HG03103 (cell line): ENCODE results near the gene KISS1.

ENCODE experiments used
- ATAC-seq: cut with Tn5 transposase; IDR thresholded peaks from one replicate; pipeline ENCODE4 v1.9.1; 2021; ENCODE audit warnings: low read depth; ENCODE audit not compliant: unreplicated experiment

Gene KISS1

DNA sequence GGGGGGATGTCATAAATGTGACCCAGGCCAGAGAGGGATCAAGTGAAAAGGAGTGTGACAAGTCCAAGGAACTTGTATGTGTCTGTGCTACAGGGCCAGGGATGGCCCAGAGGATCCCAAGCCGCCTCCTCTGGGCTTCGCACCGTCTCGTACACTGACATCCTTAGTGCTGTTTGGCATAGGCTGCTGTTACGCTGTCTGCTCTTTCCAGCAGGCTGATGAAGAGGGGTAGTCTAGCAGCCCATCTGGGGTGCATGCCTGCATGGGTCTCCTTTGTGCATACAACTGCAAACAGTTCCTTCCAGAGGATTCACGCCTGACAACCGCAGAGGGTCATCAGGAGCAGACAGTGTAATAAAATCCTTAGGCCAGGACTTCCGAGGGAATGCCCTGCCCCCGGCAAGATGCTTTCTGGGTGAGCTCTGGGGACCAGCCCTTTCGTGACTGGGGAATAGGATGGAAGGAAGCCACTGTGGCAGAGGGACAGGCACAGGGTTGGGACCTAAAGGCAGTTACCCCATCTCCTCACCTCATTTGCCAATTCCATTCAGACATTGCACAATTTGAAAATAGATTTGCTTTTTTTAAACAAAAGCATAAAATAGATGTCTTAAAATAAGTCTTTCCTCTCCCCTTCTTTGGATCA, 23.8 kb upstream of the KISS1 start:
- ATAC-seq, result no peak

DNA sequence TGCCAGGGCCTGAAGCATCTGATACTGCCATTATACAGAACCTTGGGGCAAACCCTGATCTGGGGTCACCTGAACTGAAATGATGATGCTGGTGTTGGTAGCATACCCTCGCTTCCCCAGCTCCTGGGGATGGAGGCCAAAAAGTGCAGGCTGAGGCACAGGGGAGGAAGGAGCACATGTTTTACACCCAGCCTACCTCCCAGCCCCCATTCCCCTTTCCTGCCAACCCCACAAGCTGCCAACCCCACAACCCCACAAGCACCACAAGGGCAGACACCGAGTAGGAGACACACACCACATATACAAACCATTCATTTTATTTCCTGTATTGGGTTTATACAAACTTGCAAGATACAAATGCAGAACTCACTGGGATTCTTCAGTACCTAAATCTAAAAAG, 22.3 kb upstream of the KISS1 start:
- ATAC-seq, result no peak

DNA sequence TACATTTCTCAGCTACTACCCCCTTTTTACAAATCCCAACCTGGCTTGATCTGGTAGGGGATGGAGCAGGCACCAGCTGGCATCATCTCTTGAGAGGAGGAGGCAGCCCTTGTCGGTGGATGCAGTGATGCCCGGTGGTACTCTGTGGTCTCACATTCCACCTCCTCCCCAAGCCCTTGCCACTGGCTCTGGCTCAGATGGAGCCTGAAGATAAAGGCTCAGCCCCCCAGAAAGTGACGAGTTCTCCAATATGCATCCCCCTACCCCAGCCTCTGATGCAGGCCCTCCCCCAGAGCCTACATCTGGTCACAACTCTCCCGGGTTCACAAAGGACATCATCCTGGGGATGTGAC, 21.3 kb upstream of the KISS1 start:
- ATAC-seq, result no peak

DNA sequence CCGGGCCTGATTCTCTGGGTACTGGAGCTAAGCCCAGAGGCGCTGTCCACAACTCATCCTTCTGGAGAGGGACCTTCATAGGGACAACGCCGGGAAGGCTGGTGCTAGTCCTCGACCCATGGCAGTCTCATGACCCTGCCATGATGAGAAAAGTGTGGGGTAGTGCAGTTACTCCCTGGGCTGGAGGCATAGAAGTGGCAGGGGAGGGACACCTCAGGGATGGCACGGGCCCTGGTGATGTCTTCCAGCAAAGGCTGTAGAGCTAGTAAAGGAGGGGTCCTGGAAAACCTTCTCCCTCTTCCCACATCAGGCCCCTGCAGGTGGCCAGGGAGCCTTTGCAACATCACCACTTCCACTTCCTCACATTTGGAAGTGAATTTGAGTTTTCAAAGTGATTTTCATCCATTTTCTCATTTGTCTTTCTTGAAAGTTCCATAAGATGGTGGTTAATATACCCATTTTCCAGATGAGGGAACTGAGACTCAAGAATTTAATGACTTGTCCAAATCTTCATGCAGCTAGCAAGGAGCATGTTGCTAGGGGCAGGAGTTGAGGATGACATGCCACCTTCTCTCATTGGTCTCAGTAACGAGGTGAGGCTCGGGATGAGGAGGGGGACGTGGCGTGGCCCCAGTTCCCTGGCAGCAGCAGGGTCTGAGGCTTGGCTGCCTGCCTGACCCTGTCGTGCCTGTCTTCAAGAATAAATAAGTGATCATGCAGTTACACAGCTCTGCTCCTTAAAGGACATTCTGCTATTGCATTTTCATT, 20.8 kb upstream of the KISS1 start:
- ATAC-seq, result no peak

DNA sequence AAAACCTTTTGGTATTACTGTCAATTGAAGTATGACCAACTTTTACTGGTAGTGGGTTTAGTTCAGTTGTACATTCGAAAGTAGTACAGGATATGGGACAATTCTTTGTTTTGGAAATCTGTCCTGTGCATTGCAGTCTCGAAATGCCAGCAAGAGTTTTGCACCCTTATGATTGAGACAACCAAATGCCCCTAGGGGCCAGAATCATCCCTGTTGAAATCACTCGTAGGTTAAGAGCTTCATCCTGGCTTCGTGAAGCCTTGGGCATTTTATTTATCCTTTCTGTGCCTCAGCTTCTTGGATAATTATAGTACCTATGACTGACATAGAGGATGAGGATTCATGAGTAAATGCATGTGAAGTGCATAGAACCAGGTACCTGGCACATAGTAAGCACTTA, 19.9 kb upstream of the KISS1 start:
- no peak for ATAC-seq

DNA sequence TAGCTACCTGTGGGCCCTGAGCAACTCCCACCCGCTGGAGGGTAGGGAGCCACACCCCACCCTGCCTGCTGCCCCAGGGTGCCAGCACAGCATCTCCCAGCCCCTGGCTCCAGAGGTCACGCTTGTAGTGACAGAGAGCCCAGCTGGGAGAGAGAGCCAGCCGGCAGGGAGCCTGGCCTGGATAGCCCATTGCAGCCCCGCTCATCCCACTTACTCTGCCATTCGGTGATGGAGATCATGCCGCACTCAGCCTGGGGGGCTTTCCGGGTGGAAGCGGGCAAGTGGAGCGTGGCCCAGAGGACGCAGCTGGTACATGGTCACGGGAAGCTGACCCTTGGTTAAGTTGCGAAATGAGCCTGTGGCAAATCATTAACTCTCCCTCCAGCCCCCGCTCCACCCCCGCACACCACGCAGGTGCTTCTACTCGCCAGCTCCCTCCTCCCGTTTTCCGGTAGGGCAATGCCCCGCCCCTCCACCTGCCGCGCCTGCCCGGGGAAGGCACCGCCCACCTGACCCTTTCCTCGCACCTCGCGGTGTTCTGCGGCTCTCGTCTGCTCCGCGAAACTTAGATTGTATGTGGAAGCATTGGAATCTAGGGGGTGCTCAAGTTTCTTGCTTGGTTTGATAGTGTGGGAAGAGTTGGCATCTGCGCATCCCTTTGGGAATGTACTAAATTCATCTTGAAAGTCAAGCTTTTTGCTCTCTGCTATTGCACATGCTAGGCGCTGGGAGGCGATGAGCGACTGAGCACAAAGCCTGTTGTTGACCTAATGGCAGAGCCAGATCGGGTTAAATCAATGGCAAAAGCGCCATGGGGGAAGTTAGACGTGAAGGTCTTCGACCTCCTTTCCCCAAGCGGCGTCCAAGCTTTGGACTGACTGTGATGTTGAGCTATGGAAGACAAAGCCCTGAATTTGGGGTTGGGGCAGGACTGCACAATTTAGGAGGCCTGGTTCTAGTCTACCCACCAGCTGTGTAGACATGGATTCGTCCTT, 17.7 kb upstream of the KISS1 start, which contains the start of gene GOLT1A:
Gene GOLT1A, minus strand, starts transcription at position 321 of the 995 bp plus-strand sequence. Its CDS starts 82 bp downstream, at position 239.
- no peak for ATAC-seq

DNA sequence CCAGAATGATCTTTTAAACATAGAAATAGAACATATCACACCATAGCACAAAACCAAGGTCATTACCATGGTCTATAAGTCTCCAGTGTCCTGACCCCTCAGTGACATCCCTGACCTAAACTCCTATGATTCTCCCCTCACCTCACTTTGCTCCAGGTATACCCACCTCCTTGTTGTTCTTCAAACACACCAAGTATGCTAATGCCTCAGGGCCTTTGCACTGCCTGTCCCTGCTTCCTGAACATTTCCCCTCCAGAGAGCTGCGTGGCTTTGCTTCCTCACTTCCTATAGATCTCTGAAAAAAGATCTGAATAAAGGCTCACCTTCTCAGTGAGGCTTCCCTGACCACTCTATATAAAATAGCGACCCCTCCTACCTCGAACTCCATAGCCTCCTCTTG, 16.4 kb upstream of the KISS1 start:
- ATAC-seq, result no peak

DNA sequence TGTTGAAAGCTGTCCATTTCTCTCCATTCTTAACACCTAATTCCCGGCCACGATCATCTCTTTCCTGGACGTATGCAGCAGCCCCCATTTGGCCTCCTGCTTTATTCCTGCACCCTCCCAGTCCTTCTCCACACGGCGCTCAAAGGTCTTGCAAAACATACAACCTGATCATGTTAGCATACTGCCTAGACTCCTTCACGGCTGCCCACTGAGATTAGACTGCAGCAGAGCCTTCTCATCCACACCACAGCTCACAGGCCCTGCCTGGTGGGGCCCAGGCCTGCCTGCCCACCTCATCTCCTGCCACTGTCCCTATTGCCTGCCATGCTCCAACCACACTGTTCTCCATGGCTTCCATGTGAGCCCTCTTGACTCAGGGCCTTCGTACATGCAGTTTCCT, 14.8 kb upstream of the KISS1 start:
- no peak for ATAC-seq

DNA sequence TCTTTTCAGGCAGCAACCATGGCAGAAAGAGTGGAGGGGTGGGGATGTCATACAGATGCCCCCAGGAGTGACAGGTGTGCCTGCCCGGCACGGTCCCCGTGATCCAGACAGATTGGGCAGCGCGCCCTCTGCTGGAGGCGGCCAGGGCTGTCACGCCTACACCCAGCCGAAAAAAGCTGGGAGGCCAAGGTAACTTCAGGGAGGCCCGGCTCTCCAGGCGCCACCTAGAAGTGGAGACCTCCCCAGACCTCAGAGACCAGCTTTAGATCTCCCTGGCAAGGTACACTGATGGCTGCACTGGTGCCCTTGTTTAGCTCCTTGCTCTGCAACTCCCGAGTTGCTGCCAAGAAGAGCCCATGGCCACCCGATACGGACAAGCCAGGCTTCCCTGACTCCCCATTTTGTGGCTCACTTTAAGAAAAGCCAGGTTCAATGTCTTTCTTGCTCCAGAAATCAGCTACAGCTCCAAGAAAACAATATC, 10.9 kb upstream of the KISS1 start:
- ATAC-seq, result no peak

DNA sequence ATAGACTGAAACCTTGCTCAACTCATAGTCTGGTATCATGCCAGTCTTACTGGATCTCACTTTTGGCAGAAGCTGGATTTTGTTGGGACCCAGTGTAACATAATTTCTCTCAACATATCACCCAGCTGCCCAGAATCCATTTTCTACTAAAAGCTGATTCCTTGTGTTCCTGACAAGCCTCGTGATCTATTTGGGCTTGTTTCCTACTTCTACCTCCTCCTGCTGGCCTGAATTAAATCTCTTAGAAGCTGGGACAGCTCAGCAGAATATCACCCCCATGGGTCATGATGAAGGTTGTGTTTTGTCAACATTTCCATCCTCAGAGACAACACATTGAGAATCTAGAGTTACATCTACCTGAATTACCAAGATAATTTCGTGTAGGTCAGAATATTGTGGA, 9.8 kb upstream of the KISS1 start:
- no peak for ATAC-seq

DNA sequence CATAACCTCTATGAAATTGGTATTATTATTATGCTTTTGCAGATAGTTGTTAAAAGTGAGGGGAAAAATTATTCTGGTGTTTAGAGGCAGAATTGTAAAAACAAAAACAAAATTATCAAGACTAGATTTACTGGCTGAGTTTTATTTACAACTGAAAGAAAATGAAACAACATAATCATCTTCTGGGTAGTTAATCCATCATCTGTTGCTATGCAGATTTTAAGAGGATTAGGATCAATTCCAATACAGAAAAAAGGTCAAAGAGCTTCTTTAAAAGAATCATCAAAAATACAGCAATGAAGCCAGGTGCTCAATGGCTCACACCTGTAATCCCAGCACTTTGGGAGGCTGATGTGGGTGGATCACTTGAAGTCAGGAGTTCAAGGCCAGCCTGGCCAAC, 9.2 kb upstream of the KISS1 start:
- no peak for ATAC-seq

DNA sequence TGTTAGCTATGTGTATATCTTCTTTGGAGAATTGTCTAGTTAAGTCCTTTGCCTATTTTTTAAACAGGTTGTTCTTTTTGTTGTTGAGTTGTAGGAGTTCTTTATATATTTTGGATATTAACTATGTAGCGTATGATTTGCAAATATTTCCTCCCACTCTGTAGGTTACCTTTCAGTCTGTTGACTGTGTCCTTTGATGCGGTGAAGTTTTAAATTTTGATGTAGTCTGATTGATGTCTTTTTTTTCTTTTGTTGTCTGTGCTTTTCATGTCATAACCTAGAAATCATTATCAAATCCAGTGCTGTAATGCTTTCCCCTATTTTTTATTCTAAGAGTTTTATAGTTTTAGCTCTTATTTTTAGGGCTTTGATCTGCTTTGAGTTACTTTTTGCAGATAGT, 8.7 kb upstream of the KISS1 start:
- no peak for ATAC-seq

DNA sequence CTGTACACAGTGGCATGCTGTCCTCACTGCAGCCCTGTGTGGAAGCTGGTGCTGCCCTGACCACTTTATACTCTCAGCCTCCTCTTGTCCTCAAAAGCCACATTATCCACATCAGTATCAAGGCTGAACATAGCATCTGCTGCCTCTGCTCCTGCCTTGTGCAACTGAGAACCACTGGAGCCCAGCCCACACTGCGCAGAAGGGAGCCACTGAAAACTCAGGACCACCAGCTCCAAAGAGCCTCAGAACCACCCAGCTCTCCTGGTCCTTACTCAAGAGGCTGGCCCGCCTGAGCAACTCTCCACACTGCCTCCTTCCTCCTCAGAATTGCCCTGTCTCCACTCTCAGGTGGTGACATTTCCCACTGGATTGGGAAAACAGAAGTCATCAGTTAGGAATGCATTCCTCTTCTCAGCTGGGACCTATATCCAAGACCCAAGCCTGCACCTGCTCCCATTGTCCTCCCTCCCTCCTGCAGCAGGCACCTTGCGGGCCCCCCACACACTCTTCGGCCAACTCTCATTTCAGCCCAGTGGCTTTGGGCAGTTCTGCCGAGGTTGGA, 7.0 kb upstream of the KISS1 start:
- no peak for ATAC-seq

DNA sequence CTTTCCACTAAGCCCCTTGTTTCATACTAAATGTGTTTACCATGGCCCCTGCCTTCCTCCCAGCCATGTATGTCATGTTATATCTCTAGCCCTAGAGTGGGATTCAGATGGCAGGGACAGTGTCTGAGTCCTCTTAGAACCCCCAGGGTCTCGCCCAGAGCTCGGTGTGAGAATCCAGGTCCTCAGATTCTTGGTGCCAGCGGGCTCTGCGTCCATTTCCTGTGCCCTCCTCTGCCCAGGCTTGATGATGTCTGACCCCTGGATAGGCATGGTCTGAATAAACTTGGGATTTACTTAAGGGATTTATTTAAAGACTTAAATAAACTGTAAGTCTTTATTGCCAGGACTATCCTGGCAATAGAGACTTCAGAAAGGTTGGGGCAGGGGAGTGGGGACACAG, 6.2 kb upstream of the KISS1 start:
- no peak for ATAC-seq

DNA sequence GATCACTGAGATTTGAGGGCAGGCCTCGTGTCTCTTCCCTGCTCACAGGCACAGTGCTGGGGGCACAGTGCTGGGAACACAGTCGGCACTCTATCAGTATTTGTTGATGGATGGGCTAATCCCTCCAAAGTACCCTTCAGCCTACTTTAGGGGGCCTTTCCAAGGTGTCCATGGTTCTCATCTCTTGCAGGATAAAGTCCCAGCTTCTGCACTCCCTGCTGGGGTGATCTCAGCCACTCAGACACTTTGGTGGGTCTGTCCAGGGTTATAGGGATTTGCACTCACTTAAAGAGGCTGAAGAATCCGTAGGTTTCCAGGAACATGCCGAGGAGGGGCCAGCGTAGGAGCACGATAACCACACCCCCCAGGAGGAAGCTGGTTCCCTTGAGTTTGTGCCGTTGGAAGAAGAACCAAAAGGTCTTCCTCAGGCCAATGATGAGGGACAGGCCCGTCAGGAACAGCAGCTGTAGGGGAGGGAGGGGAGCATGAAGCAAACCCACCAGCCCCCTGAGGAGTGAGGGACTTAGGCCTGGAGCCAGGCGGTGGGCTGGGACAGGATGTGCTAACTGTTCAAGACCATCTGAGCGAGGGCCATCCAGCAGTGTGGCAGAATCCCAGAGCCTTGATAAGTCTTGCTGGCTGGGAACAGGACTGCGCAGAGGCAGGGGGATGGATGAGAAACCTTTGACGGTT, 5.2 kb upstream of the KISS1 start:
- no peak for ATAC-seq

DNA sequence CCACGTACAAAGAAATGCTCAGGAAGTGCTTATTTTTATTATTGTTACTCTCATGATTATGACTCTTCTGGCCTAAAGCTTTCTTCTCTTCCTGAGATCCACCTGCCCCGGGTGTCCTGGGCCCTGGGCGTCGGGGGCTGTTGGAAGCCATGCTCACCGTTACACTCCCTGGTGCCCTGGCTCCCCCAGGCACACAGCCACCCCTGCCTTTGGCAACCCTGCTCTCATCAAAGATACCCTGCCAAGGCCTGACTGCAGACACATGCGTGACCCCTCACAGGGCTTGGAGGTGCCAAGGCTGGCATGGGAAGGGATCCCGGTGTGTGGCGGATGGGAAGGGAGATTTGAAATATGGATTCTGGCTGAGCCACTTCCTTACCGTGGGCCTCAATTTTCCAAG, 3.3 kb upstream of the KISS1 start:
- no peak for ATAC-seq

DNA sequence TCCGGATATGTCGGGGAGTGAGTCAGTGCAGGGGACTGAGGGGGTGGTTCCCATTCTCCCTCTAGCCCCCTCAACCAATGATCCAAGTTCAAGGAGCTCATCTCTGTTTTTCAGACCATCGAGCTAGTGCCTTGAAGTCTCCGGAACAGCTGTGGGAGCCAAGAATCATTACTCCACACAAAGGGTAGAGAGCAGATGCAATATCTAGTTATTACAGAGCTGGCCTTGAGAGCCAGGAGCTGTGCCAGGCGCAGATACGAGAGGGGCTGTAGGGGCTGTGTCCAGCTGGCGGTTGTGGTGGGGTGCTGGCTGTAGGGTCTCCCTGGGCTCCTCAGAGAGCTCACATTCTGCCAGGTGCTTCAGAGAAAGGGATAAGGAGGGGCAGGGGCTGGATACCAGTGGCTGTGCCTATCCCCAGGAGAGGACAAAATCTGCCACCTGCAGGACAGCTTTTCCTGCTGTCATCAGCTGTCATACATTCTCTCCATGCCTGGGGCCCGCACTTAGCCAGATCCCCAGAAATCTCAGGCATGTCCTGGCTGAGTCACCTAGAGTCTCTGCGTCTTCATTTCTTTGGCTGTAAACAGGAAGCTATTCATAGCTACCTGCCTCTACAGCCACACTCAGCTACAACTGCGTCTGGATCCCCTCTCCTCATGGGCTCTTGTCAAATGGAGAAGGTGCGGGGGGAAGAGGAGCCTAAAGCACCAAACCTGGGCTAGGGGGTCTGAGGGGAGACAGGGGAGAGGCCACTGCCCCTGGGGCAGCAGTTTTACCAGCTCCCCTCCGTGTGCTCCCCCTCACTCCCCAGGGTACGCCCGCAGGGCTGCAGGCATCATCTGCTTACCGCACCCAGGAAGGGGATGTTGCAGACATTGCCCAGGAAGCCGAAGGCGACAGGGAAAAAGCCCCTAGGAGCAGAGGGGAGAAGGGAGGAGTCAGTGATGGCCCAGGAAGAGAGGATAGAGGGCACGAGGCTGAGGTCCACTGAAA, 2.4 kb upstream of the KISS1 start:
- ATAC-seq, result no peak

DNA sequence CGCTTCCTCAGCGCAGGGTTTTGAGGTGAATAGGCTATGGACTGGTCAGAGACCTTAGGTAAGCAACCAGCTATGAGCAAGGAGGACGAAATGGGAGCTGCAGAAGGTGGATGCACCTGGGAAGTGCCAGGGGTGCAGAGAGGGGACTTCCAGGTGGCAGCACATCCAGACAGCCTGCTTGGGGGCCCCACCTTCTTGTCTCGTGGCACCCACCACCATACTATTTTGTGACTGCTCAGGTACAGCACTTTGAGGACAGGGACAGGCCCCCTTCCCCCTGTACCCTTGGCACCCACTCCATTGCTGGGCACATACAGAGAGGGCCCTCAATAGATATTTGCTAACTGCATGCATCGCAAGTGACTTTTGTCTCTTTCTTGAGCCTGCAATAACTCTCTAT, 777 bp upstream of the KISS1 start:
- no peak for ATAC-seq

DNA sequence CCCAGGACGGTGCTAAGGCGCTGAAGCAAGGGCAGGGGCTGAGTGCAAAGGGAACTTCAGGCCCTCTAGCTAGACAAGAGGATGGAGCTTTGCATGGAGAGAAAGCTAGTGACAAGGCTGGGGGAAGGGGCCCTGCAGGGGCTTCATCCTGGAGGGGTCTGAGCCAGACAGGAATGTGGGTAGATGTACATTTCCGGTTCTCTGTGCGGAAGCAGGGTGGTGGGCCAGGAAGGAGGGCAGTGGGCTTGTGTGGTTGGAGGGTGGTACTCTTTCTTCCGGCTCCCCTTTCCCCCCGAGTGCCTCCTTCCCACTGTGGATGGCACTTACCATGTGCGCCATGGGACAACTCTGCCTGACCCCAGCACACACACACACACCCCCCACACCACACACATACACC, 1.5 kb downstream of the KISS1 start:
- ATAC-seq, result no peak
